Lower lobe of right lung (tissue), 2 donors: ENCODE results near the gene KRTAP10-6. TPM values are rescaled to one million over a fixed set of nuclear protein-coding genes. Genes with fewer than 3 reads are reported as not detected.
"Not testable (repeated sequence)": the region's sequence is repeated elsewhere in the genome, so short reads cannot be mapped to it uniquely, and the experiment has no call there.

ENCODE experiments used
- ATAC-seq, 2 donors: fragments of 200-7000 bp; cut with Tn5 transposase; one replicate each; pipeline ENCODE4 v1.9.1; 2020 to 2022; ENCODE audit warnings: mild to moderate bottlenecking in 2 of 2, moderate library complexity in 2 of 2
- DNase-seq: peaks from one replicate; pipeline ENCODE4 v3.0.0-alpha.2; 2020
- H3K27ac ChIP-seq: fragments of 200-600 bp; one replicate; pipeline ENCODE4 v1.8.0; 2022
- H3K27me3 ChIP-seq: fragments of 200-600 bp; one replicate; pipeline ENCODE4 v1.8.0; 2022; ENCODE audit warnings: low read depth
- H3K36me3 ChIP-seq: fragments of 200-600 bp; one replicate; pipeline ENCODE4 v1.8.0; 2022; ENCODE audit warnings: mild to moderate bottlenecking
- H3K4me1 ChIP-seq: fragments of 200-600 bp; one replicate; pipeline ENCODE4 v1.8.0; 2022
- H3K4me3 ChIP-seq: fragments of 200-600 bp; one replicate; pipeline ENCODE4 v1.8.0; 2022; ENCODE audit warnings: mild to moderate bottlenecking
- H3K9me3 ChIP-seq: fragments of 200-600 bp; one replicate; pipeline ENCODE4 v1.8.0; 2022
- CTCF ChIP-seq: fragments of 200-600 bp; IDR thresholded peaks from one replicate; pipeline ENCODE4 v1.8.0; 2022; ENCODE audit warnings: antibody characterized with exemption, mild to moderate bottlenecking
- intact Hi-C: fragments of 100-400 bp; cut with DNase I; formaldehyde crosslinking; loops from one replicate; pipeline ENCODE4 v1.11.0; 2022
- long read RNA-seq: library from polyadenylated mRNA; unstranded; transcript quantifications from one replicate; pipeline ENCODE4 v2.0.0, GENCODE V29; 2021
- total RNA-seq: library from RNA; stranded (reverse); fragmentation: NEBNext Ultra II Directional; extraction: Animal tissue kit (Norgen Biotek cat#: 25700); gene quantifications from one replicate; pipeline ENCODE4 v1.2.1, GENCODE V29; 2021
- donor health status: DM: no; HTN: yes; CAD: no; lungs with severe emphysema.

The KRTAP10-6 gene, protein sequence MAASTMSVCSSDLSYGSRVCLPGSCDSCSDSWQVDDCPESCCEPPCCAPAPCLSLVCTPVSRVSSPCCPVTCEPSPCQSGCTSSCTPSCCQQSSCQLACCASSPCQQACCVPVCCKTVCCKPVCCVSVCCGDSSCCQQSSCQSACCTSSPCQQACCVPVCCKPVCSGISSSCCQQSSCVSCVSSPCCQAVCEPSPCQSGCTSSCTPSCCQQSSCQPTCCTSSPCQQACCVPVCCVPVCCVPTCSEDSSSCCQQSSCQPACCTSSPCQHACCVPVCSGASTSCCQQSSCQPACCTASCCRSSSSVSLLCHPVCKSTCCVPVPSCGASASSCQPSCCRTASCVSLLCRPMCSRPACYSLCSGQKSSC
- not detected for total RNA-seq
- long read RNA-seq: 0 reads

DNA sequence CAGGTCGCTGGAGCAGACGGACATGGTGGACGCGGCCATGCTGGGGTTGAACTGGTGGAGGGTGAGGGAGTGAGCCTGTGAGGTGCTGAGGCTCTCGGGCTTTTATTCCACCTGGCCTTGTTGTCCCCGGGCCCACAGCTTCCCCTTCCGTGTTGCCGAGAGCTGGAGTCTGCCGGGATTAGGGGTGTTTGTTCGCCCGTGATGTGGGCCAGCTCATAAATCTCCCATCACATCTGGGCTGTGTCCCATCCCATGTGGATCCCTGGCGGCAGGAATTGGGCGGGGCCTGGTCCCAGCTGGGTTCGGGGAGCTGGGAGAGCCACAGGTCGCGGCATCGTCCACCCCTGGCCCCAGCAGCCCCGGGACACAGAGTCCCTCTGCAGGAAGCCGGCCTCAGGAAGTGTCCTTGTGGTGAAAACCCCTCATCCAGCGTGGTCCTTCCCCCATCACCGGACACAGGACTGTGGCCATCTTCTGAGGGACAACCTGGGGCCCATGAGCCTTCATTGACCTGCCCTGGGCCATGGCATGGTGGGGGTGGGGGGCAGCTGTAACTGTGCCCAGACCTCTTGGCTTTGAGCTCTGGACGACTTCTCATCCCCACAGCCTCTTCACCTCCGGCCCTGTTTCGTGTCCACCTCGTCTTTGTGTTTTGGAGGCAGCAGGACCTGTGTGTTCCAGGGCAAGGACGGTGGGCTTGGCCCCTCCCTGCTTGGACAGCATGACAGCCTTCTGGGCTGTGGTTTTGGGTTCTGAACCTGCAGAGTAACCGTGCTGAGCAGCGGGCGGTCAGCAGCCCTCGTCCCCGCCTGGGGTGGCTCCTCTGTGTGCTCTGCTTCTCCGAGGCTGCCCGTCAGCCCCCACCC lies at the start of gene KRTAP10-6:
Gene KRTAP10-6, minus strand, starts transcription at position 60 of the 866 bp plus-strand sequence. Its CDS starts 21 bp downstream, at position 39.
- peak in 1 of 2 donors; percentile 28 for ATAC-seq
- Histone ChIP-seq H3K27ac (no peak within 1 kb of the TSS), H3K9me3 (no peaks in the 10 kb centered on the region), H3K4me1 (no peaks in the 10 kb centered on the region), H3K27me3 (peaks cover 17% of the 10 kb centered on the region), H3K4me3 (no peak within 1 kb of the TSS), H3K36me3 (no peaks in the 10 kb centered on the region)
- no peak for TF ChIP-seq CTCF
- DNase-seq: no peak
- intact Hi-C loops: no loop called here

DNA sequence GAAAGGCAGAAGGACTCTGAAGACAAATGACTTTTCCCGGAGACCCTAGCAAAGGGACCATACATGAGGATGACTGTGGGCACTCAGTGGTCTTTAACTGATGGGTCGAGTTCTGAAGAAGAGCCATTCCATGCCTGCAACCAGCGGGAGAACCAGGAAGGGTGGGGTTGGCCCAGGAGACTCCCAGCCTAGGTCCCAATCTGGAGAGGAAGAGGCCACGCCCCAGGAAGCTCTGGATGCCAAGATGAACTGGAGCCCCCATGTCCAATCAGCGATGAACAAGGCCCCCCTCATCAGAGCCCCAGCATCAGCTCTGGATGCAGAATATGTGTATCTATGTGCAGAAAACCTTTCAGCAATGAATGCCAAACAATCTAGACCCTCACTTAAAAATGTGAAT lies 48.5 kb upstream of the KRTAP10-6 start:
- Histone ChIP-seq H3K27me3 (peaks cover 15% of the 10 kb centered on the region), H3K9me3 (no peaks in the 10 kb centered on the region), H3K4me1 (no peaks in the 10 kb centered on the region), H3K4me3 (no peak overlapping the region), H3K27ac (no peak overlapping the region), H3K36me3 (no peaks in the 10 kb centered on the region)
- ATAC-seq: no peak
- intact Hi-C loops: no loop called here
- no peak for TF ChIP-seq CTCF
- no peak for DNase-seq

GRCh38 chr21:44639331-44639655 lies 47.0 kb upstream of the KRTAP10-6 start:
- TF ChIP-seq CTCF: no peak
- Histone ChIP-seq H3K9me3 (no peaks in the 10 kb centered on the region), H3K27me3 (peaks cover 15% of the 10 kb centered on the region), H3K36me3 (no peaks in the 10 kb centered on the region), H3K4me1 (no peaks in the 10 kb centered on the region), H3K27ac (no peak overlapping the region), H3K4me3 (no peak overlapping the region)
- intact Hi-C loops: no loop called here
- DNase-seq: no peak
- no peak for ATAC-seq

DNA sequence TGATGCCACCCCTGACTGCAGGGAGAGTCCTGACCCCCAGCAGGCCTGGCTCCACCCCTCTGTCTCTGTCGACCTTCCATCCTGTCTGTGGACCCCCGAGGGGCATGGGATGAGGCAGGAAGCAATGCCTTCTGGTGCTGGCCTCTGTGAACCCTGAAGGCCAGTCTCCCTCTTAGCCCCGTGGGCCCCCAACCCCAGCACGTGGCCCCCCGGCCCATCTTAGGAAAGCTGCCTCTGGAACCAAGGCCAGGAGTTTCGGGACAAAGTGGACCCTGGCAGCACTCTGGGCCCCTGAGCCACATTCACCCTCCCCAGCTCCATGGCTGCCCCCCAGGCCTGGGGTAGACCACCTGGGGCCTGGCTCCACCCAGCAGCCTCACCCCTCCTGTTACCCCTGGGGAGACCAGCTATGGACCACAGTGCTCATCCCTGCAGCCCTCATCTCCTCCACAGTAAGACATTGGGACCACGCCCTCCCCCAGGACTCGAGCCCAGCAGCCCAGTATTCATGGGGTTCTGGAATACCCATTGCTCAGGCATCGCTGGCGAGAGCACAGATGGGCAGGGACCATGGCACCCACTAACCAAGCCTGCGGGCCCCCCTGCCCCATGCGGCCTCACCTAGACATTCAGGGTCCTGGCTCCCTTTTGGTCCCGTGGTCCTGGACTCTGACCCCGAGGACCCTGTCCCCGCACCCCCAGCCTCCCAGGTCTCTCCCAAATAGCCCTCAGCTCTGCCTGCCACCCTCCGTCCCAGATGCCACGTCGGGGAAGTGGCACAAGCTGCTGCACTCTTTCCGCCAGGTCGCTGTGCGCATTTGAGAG lies 46.4 kb upstream of the KRTAP10-6 start:
- not testable (repeated sequence) for ATAC-seq

DNA sequence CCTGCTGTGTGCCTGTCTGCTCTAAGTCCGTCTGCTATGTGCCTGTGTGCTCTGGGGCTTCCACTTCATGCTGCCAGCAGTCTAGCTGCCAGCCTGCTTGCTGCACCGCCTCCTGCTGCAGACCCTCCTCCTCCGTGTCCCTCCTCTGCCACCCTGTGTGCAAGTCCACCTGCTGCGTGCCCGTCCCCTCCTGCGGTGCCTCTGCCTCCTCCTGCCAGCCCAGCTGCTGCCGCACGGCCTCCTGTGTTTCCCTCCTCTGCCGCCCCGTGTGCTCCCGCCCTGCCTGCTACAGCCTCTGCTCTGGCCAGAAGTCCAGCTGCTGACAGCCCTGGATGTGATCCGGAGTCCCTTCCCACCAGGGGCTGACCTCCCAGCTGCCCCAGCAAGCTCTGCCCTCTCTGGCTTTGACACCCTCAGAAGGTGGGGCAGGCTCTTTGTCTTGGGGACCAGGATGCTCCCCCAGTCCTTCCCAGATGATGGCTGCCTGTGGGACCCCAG lies 45.6 kb upstream of the KRTAP10-6 start:
- intact Hi-C loops, H3K9me3 ChIP-seq, ATAC-seq, H3K4me3 ChIP-seq, H3K36me3 ChIP-seq, H3K27ac ChIP-seq, H3K4me1 ChIP-seq, DNase-seq: not testable (repeated sequence)
- H3K27me3 ChIP-seq: peaks cover 15% of the 10 kb centered on the region

More for the DNA sequence above, 46.4 kb upstream of the KRTAP10-6 start:
- intact Hi-C loops, H3K4me1 ChIP-seq, H3K36me3 ChIP-seq, H3K27ac ChIP-seq, H3K4me3 ChIP-seq, H3K9me3 ChIP-seq, DNase-seq: not testable (repeated sequence)
- H3K27me3 ChIP-seq: peaks cover 15% of the 10 kb centered on the region
